Caco-2 (cell line): Measurements from ENCODE around the gene CDC42BPB. TPM values are rescaled to one million over a fixed set of nuclear protein-coding genes. Genes with fewer than 3 reads are reported as not detected.

Experiments used
- BruUV-seq: library from RNA; stranded (reverse); fragments of 400-500 nt; replicated peaks from 2 replicates; lab custom pipeline; 2021; lab: Mats Ljungman, UMichigan
- CTCF ChIA-PET: fragments of 300-600 bp; sonication (Branson Sonifier 250); formaldehyde crosslinking; loops from one replicate; lab custom pipeline; 2022; ENCODE audit warnings: antibody characterized with exemption; lab: Charles Lee
- POLR2A ChIA-PET: fragments of 300-600 bp; sonication (Branson Sonifier 250); formaldehyde crosslinking; loops from one replicate; lab custom pipeline; 2022; ENCODE audit warnings: antibody characterized with exemption; lab: Charles Lee
- DNase-seq, 2 experiments: peaks; one replicate each; pipeline versions ENCODE4 v3.0.0 to v3.0.0-alpha.2; 2020 to 2022
- H3K27me3 ChIP-seq: replicated peaks from 2 replicates; pipeline ENCODE4 v1.6.0; 2011; ENCODE audit warnings: low read length; ENCODE audit not compliant: control insufficient read depth, insufficient read depth
- H3K36me3 ChIP-seq: 2 replicates; pipeline ENCODE4 v1.5.1; 2011; ENCODE audit warnings: low read length; ENCODE audit not compliant: control insufficient read depth, insufficient read depth
- H3K4me1 ChIP-seq: fragments of 250-450 bp; sonication (Bioruptor Pico); 2 replicates; pipeline ENCODE4 v1.5.1; 2020; ENCODE audit warnings: mild to moderate bottlenecking
- H3K4me3 ChIP-seq: 2 replicates; pipeline ENCODE4 v1.5.1; 2011; ENCODE audit warnings: low read depth, mild to moderate bottlenecking, control low read depth, low read length
- H3K9me3 ChIP-seq: fragments of 250-450 bp; sonication (Bioruptor Pico); 2 replicates; pipeline ENCODE4 v1.5.1; 2020; ENCODE audit warnings: mild to moderate bottlenecking, moderate library complexity
- H3K27ac Mint-ChIP-seq: one replicate; pipeline ENCODE4 v1.8.0; 2022; ENCODE audit warnings: mixed read lengths; ENCODE audit not compliant: unreplicated experiment
- H3K27me3 Mint-ChIP-seq: one replicate; pipeline ENCODE4 v1.8.0; 2022; ENCODE audit warnings: mixed read lengths; ENCODE audit not compliant: insufficient read depth, unreplicated experiment
- H3K36me3 Mint-ChIP-seq: one replicate; pipeline ENCODE4 v1.8.0; 2022; ENCODE audit warnings: mild to moderate bottlenecking, mixed read lengths; ENCODE audit not compliant: insufficient read depth, unreplicated experiment
- H3K4me1 Mint-ChIP-seq: one replicate; pipeline ENCODE4 v1.8.0; 2022; ENCODE audit warnings: low read depth, mixed read lengths; ENCODE audit not compliant: unreplicated experiment
- H3K4me3 Mint-ChIP-seq: one replicate; pipeline ENCODE4 v1.8.0; 2022; ENCODE audit warnings: mild to moderate bottlenecking, moderate library complexity, mixed read lengths; ENCODE audit not compliant: unreplicated experiment
- H3K9me3 Mint-ChIP-seq: one replicate; pipeline ENCODE4 v1.8.0; 2022; ENCODE audit warnings: mixed read lengths; ENCODE audit not compliant: unreplicated experiment
- CTCF ChIP-seq, 2 experiments: fragments of 200-600 bp in 1 of 2; IDR thresholded peaks; 1 replicate in 1 of 2; 2 replicates in 1 of 2; pipeline versions ENCODE4 v1.5.1 to v1.8.0; 2011 to 2022; ENCODE audit warnings: antibody characterized with exemption in 1 of 2, control low read depth in 1 of 2, inconsistent platforms in 1 of 2, low read depth in 1 of 2, low read length in 1 of 2, mild to moderate bottlenecking in 1 of 2, moderate library complexity in 1 of 2; ENCODE audit not compliant: insufficient read depth in 1 of 2, severe bottlenecking in 1 of 2, unreplicated experiment in 1 of 2
- intact Hi-C: fragments of 100-400 bp; cut with micrococcal nuclease; formaldehyde crosslinking; loops from one replicate; pipeline ENCODE4 v1.10.0; 2022; ENCODE audit not compliant: unreplicated experiment
- total RNA-seq: library from RNA; stranded (reverse); gene quantifications from 2 replicates; pipeline ENCODE4 v1.2.3, GENCODE V29; 2022

Gene CDC42BPB
- total RNA-seq, 1 experiment from 2014 or later, result 55.1 TPM

- intact Hi-C loops, result no loop called here
- no peaks in the 10 kb centered on the region for H3K27me3 Mint-ChIP-seq
- no peak overlapping the region for H3K4me3 Mint-ChIP-seq
- CTCF ChIA-PET, result no interaction called here
- Histone ChIP-seq H3K36me3 (no peaks in the 10 kb centered on the region), H3K9me3 (no peaks in the 10 kb centered on the region), H3K4me1 (no peaks in the 10 kb centered on the region), H3K27me3 (no peaks in the 10 kb centered on the region), H3K4me3 (no peak overlapping the region)
- BruUV-seq, result no TSS peak
- no peak for TF ChIP-seq CTCF (IDR thresholded peaks at IDR 0.05; ENCODE audit: insufficient read depth in 1 of 2, low read depth in 1 of 2, low read length in 1 of 2, severe bottlenecking in 1 of 2, unreplicated experiment in 1 of 2)
- POLR2A ChIA-PET, result no interaction called here
- H3K36me3 Mint-ChIP-seq, result peaks cover 14% of the 10 kb centered on the region
- peaks cover 9% of the 10 kb centered on the region for H3K4me1 Mint-ChIP-seq
- DNase-seq, result no peak
- H3K9me3 Mint-ChIP-seq, result no peaks in the 10 kb centered on the region
- peak overlapping the region; percentile 58 for H3K27ac Mint-ChIP-seq
These were observed 38.1 kb downstream of the CDC42BPB start for GRCh38 chr14:103019236-103019635.

GRCh38 chr14:103016594-103016993 lies 40.8 kb downstream of the CDC42BPB start:
- ChIA-PET CTCF (interaction anchor here (0.5 kb wide), 1 partner anchor 168 kb away, joined by 4 read pairs; no protein-coding TSS in a partner anchor), POLR2A (no interaction called here)
- BruUV-seq, result no TSS peak
- no peak overlapping the region for H3K4me3 ChIP-seq
- H3K27me3 ChIP-seq, result no peaks in the 10 kb centered on the region
- Mint-ChIP-seq H3K4me1 (peaks cover 3% of the 10 kb centered on the region), H3K27me3 (no peaks in the 10 kb centered on the region), H3K4me3 (no peak overlapping the region), H3K27ac (no peak overlapping the region), H3K9me3 (no peaks in the 10 kb centered on the region), H3K36me3 (peaks cover 14% of the 10 kb centered on the region)
- intact Hi-C loops, result no loop called here
- no peaks in the 10 kb centered on the region for H3K36me3 ChIP-seq
- no peak for TF ChIP-seq CTCF (IDR thresholded peaks at IDR 0.05; ENCODE audit: insufficient read depth in 1 of 2, low read depth in 1 of 2, low read length in 1 of 2, severe bottlenecking in 1 of 2, unreplicated experiment in 1 of 2)
- H3K9me3 ChIP-seq, result no peaks in the 10 kb centered on the region
- no peaks in the 10 kb centered on the region for H3K4me1 ChIP-seq
- no peak for DNase-seq

GRCh38 chr14:103016071-103016470 lies 41.3 kb downstream of the CDC42BPB start:
- no peak for DNase-seq
- Mint-ChIP-seq H3K27ac (no peak overlapping the region), H3K4me1 (no peaks in the 10 kb centered on the region), H3K36me3 (peaks cover 14% of the 10 kb centered on the region), H3K4me3 (no peak overlapping the region), H3K9me3 (no peaks in the 10 kb centered on the region), H3K27me3 (no peaks in the 10 kb centered on the region)
- Histone ChIP-seq H3K36me3 (no peaks in the 10 kb centered on the region), H3K4me1 (no peaks in the 10 kb centered on the region), H3K9me3 (no peaks in the 10 kb centered on the region), H3K27me3 (no peaks in the 10 kb centered on the region), H3K4me3 (no peak overlapping the region)
- POLR2A ChIA-PET, result no interaction called here
- intact Hi-C loops, result no loop called here
- no peak for TF ChIP-seq CTCF (IDR thresholded peaks at IDR 0.05; ENCODE audit: insufficient read depth in 1 of 2, low read depth in 1 of 2, low read length in 1 of 2, severe bottlenecking in 1 of 2, unreplicated experiment in 1 of 2)
- CTCF ChIA-PET, result interaction anchor here (0.5 kb wide), 1 partner anchor 168 kb away, joined by 4 read pairs; no protein-coding TSS in a partner anchor
- BruUV-seq, result no TSS peak
